Astrocyte (in vitro differentiated cells and primary cell): ENCODE results near the gene OIP5.

Experiments used
- CTCF ChIP-seq: IDR thresholded peaks from 2 replicates; pipeline ENCODE4 v1.5.1; 2011; ENCODE audit warnings: low read depth, mild to moderate bottlenecking, inconsistent platforms, low read length, moderate library complexity; ENCODE audit not compliant: insufficient read depth
- EZH2 ChIP-seq: IDR thresholded peaks from 2 replicates; pipeline ENCODE4 v1.6.1; 2012; ENCODE audit warnings: mild to moderate bottlenecking, low read length, inconsistent platforms; ENCODE audit not compliant: insufficient read depth

GRCh38 chr15:41336549-41336948 lies 4.2 kb upstream of the OIP5 start:
- TF ChIP-seq CTCF (no peak), EZH2 (no peak)
